Lung (tissue), 12 donors: Measurements from ENCODE around the gene DPP9. TPM values are rescaled to one million over a fixed set of nuclear protein-coding genes. Genes with fewer than 3 reads are reported as not detected.

Source experiments
- ATAC-seq: fragments of 200-7000 bp; cut with Tn5 transposase; one replicate; pipeline ENCODE4 v1.9.1; 2020; ENCODE audit warnings: moderate number of reproducible peaks; ENCODE audit not compliant: insufficient read depth, low FRiP score
- DNase-seq, 3 donors: peaks; one replicate each; pipeline ENCODE4 v3.0.0-alpha.2; 2013 to 2017
- H3K27ac ChIP-seq, 2 donors: one replicate each; pipeline ENCODE4 v1.5.1; 2013; ENCODE audit warnings: mild to moderate bottlenecking in 2 of 2, moderate library complexity in 2 of 2, control low read depth in 1 of 2, inconsistent platforms in 1 of 2, low read depth in 1 of 2, low read length in 1 of 2
- H3K27me3 ChIP-seq, 3 donors: one replicate each; pipeline ENCODE4 v1.5.1; 2013; ENCODE audit warnings: low read length in 2 of 3; ENCODE audit not compliant: control insufficient read depth in 3 of 3, insufficient read depth in 3 of 3
- H3K36me3 ChIP-seq, 4 donors: one replicate each; pipeline ENCODE4 v1.5.1; 2013; ENCODE audit warnings: low read length in 4 of 4, mild to moderate bottlenecking in 1 of 4, moderate library complexity in 1 of 4; ENCODE audit not compliant: control insufficient read depth in 4 of 4, insufficient read depth in 4 of 4
- H3K4me1 ChIP-seq, 5 donors: one replicate each; pipeline ENCODE4 v1.5.1; 2013; ENCODE audit warnings: low read length in 5 of 5, mild to moderate bottlenecking in 2 of 5, moderate library complexity in 1 of 5; ENCODE audit not compliant: control insufficient read depth in 5 of 5, insufficient read depth in 5 of 5
- H3K4me3 ChIP-seq: one replicate; pipeline ENCODE4 v1.5.1; 2013; ENCODE audit warnings: mild to moderate bottlenecking, control low read depth, moderate library complexity
- H3K9ac ChIP-seq, 2 donors: one replicate each; pipeline ENCODE4 v1.5.1; 2013; ENCODE audit warnings: low read length in 2 of 2, control low read depth in 1 of 2; ENCODE audit not compliant: insufficient read depth in 1 of 2
- H3K9me3 ChIP-seq, 4 donors: one replicate each; pipeline ENCODE4 v1.5.1; 2013; ENCODE audit warnings: low read length in 3 of 4, mild to moderate bottlenecking in 1 of 4, moderate library complexity in 1 of 4; ENCODE audit not compliant: control insufficient read depth in 4 of 4, insufficient read depth in 3 of 4
- CTCF ChIP-seq: IDR thresholded peaks from 2 replicates; pipeline ENCODE4 v1.5.1; 2012; ENCODE audit warnings: mild to moderate bottlenecking; ENCODE audit errors: control extremely low read depth, extremely low read depth
- WGBS, 2 donors: extraction: QIAGEN DNeasy Blood & Tissue Kit; methylation state at CpG; one replicate each; pipeline ENCODE4 v1.1.7; 2013; 5-methylcytosine and 5-hydroxymethylcytosine counted together
- polyA plus RNA-seq, 2 donors: library from polyadenylated mRNA; stranded (reverse); fragments of 200-250 nt; gene quantifications; one replicate each; pipeline ENCODE4 v1.2.1, GENCODE V29; 2013
- total RNA-seq, 2 donors: library from RNA; depleted of rRNA in 1 of 2; stranded (reverse); fragments of >200 nt in 1 of 2; gene quantifications; one replicate each; pipeline ENCODE4 v1.2.1, GENCODE V29; 2014 to 2021
- donor health status: control.
- donor health status: control.
- donor health status: Bipolar disorder and iron deficiency.
- donor health status: healthy.
- donor health status: DM: yes; HTN: yes; CAD: no.

DPP9 gene
- total and polyA plus RNA-seq, 4 donors: 33.2 to 95.5 (median 43.9) TPM

GRCh38 chr19:4689403-4689802 lies 34.2 kb downstream of the DPP9 start:
- no peak for DNase-seq
- peaks cover 0 to 2% (median 0%) of the 10 kb centered on the region in 5 donors for H3K4me1 ChIP-seq

GRCh38 chr19:4688587-4688986 lies 35.1 kb downstream of the DPP9 start:
- Histone ChIP-seq H3K9me3 (no peaks in the 10 kb centered on the region), H3K27me3 (no peaks in the 10 kb centered on the region), H3K36me3 (peaks cover 18 to 79% (median 30%) of the 10 kb centered on the region in 4 donors), H3K27ac (no peak overlapping the region), H3K4me1 (peaks cover 0 to 2% (median 0%) of the 10 kb centered on the region in 5 donors), H3K9ac (no peak overlapping the region), H3K4me3 (no peak overlapping the region)
- no peak for TF ChIP-seq CTCF
- DNase-seq (no peak), ATAC-seq (no peak)
- WGBS, 2 donors: 95 to 96% methylated on average over 26 of the region's 26 CpGs

More at GRCh38 chr19:4689403-4689802, 34.2 kb downstream of the DPP9 start:
- Histone ChIP-seq H3K4me3 (no peak overlapping the region), H3K36me3 (peaks cover 24 to 79% (median 36%) of the 10 kb centered on the region in 4 donors), H3K9me3 (no peaks in the 10 kb centered on the region), H3K9ac (no peak overlapping the region), H3K27ac (no peak overlapping the region), H3K27me3 (no peaks in the 10 kb centered on the region)
- 98% methylated on average over 19 of the region's 19 CpGs for WGBS, 2 donors
- ATAC-seq: no peak
- no peak for TF ChIP-seq CTCF

GRCh38 chr19:4687396-4687795 lies 36.2 kb downstream of the DPP9 start:
- no peaks in the 10 kb centered on the region for H3K9me3 ChIP-seq
- H3K27me3 ChIP-seq: no peaks in the 10 kb centered on the region
- 80 to 84% methylated on average over 11 of the region's 11 CpGs for WGBS, 2 donors
- ATAC-seq (no peak), DNase-seq (no peak)
- no peak overlapping the region for H3K27ac ChIP-seq
- H3K9ac ChIP-seq: no peak overlapping the region
- peaks cover 0 to 1% (median 0%) of the 10 kb centered on the region in 5 donors for H3K4me1 ChIP-seq
- peaks cover 14 to 79% (median 24%) of the 10 kb centered on the region in 4 donors for H3K36me3 ChIP-seq
- no peak overlapping the region for H3K4me3 ChIP-seq
- no peak for TF ChIP-seq CTCF

GRCh38 chr19:4686700-4687099 lies 36.9 kb downstream of the DPP9 start:
- H3K4me1 ChIP-seq: no peaks in the 10 kb centered on the region
- no peak for DNase-seq
- ATAC-seq: no peak
- 94 to 95% methylated on average over 10 of the region's 10 CpGs for WGBS, 2 donors
- H3K9me3 ChIP-seq: no peaks in the 10 kb centered on the region
- H3K9ac ChIP-seq: no peak overlapping the region
- no peak for TF ChIP-seq CTCF
- H3K36me3 ChIP-seq: peaks cover 18 to 79% (median 23%) of the 10 kb centered on the region in 4 donors
- no peak overlapping the region for H3K4me3 ChIP-seq
- no peak overlapping the region for H3K27ac ChIP-seq
- no peaks in the 10 kb centered on the region for H3K27me3 ChIP-seq
